Calu3 (cell line): ENCODE measurements around the gene LTA4H. TPM values are rescaled to one million over a fixed set of nuclear protein-coding genes. Genes with fewer than 3 reads are reported as not detected.

ENCODE experiments used
- BruUV-seq: library from RNA; stranded (reverse); fragments of 400-500 nt; replicated peaks from 2 replicates; lab custom pipeline; 2021; lab: Mats Ljungman, UMichigan
- CTCF ChIA-PET: fragments of 300-600 bp; sonication (Branson Sonifier 250); formaldehyde crosslinking; loops from one replicate; lab custom pipeline; 2022; ENCODE audit warnings: antibody characterized with exemption; lab: Charles Lee
- DNase-seq: peaks from one replicate; pipeline ENCODE4 v3.0.0; 2022
- H3K27ac Mint-ChIP-seq: one replicate; pipeline ENCODE4 v1.8.0; 2022; ENCODE audit warnings: mixed read lengths; ENCODE audit not compliant: unreplicated experiment
- H3K27me3 Mint-ChIP-seq: one replicate; pipeline ENCODE4 v1.8.0; 2022; ENCODE audit warnings: mixed read lengths; ENCODE audit not compliant: unreplicated experiment
- H3K36me3 Mint-ChIP-seq: one replicate; pipeline ENCODE4 v1.8.0; 2022; ENCODE audit warnings: mild to moderate bottlenecking, moderate library complexity, mixed read lengths; ENCODE audit not compliant: insufficient read depth, unreplicated experiment
- H3K4me1 Mint-ChIP-seq: one replicate; pipeline ENCODE4 v1.8.0; 2022; ENCODE audit warnings: mild to moderate bottlenecking, low read depth, mixed read lengths; ENCODE audit not compliant: unreplicated experiment
- H3K4me3 Mint-ChIP-seq: one replicate; pipeline ENCODE4 v1.8.0; 2022; ENCODE audit warnings: mild to moderate bottlenecking, low read depth, moderate library complexity, mixed read lengths; ENCODE audit not compliant: unreplicated experiment
- H3K9me3 Mint-ChIP-seq: one replicate; pipeline ENCODE4 v1.8.0; 2022; ENCODE audit warnings: low read depth, mixed read lengths; ENCODE audit not compliant: unreplicated experiment
- intact Hi-C: fragments of 100-400 bp; cut with micrococcal nuclease; formaldehyde crosslinking; loops from one replicate; pipeline ENCODE4 v1.10.0; 2022; ENCODE audit not compliant: unreplicated experiment
- total RNA-seq: library from RNA; stranded (reverse); gene quantifications from 2 replicates; pipeline ENCODE4 v1.2.3, GENCODE V29; 2022
- TF ChIP-seq, protein P1 (sequence below): fragments of 200-600 bp; IDR thresholded peaks from one replicate; pipeline ENCODE4 v1.8.0; 2022; ENCODE audit warnings: antibody characterized with exemption; ENCODE audit not compliant: unreplicated experiment

LTA4H gene
- total RNA-seq, 1 experiment from 2014 or later, result 105 TPM

DNA sequence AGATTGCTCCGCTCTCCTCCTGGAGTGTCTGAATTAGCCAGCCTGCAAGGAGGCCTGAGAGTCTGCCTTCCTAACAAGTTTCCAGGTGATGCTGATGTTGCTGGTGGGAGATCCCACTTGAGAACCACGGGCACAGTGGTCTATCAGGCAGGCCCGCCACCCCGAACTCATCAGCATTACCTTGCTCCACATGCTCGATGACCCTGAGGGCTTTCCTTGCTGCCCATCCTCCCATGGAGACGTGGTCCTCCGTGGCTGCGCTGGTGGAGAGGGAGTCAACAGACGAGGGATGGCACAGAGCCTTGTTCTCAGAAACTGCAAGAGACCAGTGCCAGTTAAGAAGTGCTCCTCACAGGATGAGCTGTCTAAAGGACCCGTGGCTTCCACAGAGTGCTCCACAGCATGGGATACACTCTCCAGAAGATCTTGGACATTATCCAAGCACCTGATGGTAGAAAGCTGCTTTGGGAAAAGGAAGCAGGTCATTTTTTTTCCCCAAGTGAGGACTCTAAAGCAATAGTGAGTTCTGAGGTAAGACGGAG is 57.6 kb downstream of the LTA4H start:
- no peaks in the 10 kb centered on the region for H3K36me3 Mint-ChIP-seq
- CTCF ChIA-PET, result interaction anchor here (1.1 kb wide), 1 partner anchor 21 kb away, joined by 4 read pairs; no protein-coding TSS in a partner anchor
- no peak overlapping the region for H3K27ac Mint-ChIP-seq
- H3K4me3 Mint-ChIP-seq, result no peak overlapping the region
- intact Hi-C loops, result no loop called here
- no peaks in the 10 kb centered on the region for H3K4me1 Mint-ChIP-seq
- no TSS peak for BruUV-seq
- TF ChIP-seq, protein P1, sequence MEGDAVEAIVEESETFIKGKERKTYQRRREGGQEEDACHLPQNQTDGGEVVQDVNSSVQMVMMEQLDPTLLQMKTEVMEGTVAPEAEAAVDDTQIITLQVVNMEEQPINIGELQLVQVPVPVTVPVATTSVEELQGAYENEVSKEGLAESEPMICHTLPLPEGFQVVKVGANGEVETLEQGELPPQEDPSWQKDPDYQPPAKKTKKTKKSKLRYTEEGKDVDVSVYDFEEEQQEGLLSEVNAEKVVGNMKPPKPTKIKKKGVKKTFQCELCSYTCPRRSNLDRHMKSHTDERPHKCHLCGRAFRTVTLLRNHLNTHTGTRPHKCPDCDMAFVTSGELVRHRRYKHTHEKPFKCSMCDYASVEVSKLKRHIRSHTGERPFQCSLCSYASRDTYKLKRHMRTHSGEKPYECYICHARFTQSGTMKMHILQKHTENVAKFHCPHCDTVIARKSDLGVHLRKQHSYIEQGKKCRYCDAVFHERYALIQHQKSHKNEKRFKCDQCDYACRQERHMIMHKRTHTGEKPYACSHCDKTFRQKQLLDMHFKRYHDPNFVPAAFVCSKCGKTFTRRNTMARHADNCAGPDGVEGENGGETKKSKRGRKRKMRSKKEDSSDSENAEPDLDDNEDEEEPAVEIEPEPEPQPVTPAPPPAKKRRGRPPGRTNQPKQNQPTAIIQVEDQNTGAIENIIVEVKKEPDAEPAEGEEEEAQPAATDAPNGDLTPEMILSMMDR, result no peak
- no peaks in the 10 kb centered on the region for H3K9me3 Mint-ChIP-seq
- DNase-seq, result no peak
- no peaks in the 10 kb centered on the region for H3K27me3 Mint-ChIP-seq

DNA sequence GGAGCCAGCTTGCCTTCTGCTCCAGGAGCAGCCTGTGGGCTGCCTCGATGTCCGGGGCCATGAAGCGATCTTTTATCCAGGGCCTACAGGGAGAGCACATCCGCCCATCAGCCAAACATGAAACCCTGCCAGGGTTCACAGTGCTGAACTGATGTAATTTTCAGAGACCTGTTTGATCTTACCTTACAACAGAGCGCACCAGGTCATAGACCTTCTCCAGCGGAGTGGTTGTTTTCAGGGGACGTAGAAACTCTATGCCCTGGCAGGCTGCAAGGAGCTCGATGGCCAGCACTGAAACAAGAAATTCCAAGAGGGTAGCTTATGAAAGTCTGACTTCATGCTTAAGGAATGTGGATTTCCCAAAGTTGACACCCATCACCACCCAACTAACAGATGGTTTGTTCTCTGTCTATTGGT is 59.0 kb downstream of the LTA4H start:
- no TSS peak for BruUV-seq
- H3K9me3 Mint-ChIP-seq, result no peaks in the 10 kb centered on the region
- H3K27me3 Mint-ChIP-seq, result no peaks in the 10 kb centered on the region
- no peak overlapping the region for H3K27ac Mint-ChIP-seq
- TF ChIP-seq, protein P1, result no peak
- H3K4me1 Mint-ChIP-seq, result no peaks in the 10 kb centered on the region
- CTCF ChIA-PET, result no interaction called here
- no peak for DNase-seq
- intact Hi-C loops, result no loop called here
- H3K4me3 Mint-ChIP-seq, result no peak overlapping the region
- no peaks in the 10 kb centered on the region for H3K36me3 Mint-ChIP-seq

DNA sequence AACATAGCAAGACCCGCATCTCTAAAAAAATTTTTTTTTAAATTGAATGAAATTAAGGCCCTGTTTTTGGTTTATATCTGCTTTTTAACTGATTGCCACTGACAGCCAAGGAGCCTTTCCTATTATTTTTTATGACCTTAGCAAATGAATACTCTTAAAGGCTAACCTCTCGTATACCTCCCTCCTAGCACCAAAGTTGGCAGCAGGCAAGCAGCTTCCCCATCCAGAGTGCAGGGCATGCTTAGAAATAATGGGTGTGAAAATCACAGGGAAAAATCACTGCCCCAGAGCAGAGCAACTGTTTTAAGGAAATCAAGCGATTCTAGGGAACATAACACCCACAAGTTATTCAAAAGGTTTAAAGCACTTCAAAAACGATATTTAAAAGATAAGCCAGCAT is 59.9 kb downstream of the LTA4H start:
- H3K4me1 Mint-ChIP-seq, result no peaks in the 10 kb centered on the region
- no TSS peak for BruUV-seq
- DNase-seq, result no peak
- no peak overlapping the region for H3K4me3 Mint-ChIP-seq
- no peaks in the 10 kb centered on the region for H3K27me3 Mint-ChIP-seq
- TF ChIP-seq, protein P1, result no peak
- intact Hi-C loops, result no loop called here
- no peaks in the 10 kb centered on the region for H3K9me3 Mint-ChIP-seq
- CTCF ChIA-PET, result no interaction called here
- H3K27ac Mint-ChIP-seq, result no peak overlapping the region
- no peaks in the 10 kb centered on the region for H3K36me3 Mint-ChIP-seq

DNA sequence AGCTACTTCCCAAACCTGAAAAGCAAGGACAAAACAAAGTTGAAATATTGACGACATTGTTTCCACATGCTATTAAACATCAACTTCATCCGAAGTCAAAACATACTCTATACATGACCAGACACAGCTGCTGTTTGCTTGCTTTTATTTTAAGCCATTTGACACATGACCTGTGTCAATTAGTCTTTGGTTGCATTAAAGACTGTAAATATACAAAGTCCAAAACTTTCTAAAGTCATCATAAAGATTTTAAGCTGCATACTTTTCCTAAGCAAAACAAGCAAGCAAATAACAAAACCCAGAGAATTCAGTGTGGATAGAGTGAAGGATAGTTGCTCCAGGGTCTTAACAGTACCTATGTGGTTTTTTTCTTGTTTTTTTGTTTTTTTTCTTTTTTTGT is 61.0 kb downstream of the LTA4H start:
- TF ChIP-seq, protein P1, result no peak
- no peaks in the 10 kb centered on the region for H3K4me1 Mint-ChIP-seq
- H3K27ac Mint-ChIP-seq, result no peak overlapping the region
- H3K9me3 Mint-ChIP-seq, result no peaks in the 10 kb centered on the region
- BruUV-seq, result no TSS peak
- DNase-seq, result no peak
- intact Hi-C loops, result no loop called here
- no peaks in the 10 kb centered on the region for H3K27me3 Mint-ChIP-seq
- CTCF ChIA-PET, result no interaction called here
- no peak overlapping the region for H3K4me3 Mint-ChIP-seq
- H3K36me3 Mint-ChIP-seq, result no peaks in the 10 kb centered on the region
